D721Med (cell line): Measurements from ENCODE around the gene SCN4A.

Source experiments
- DNase-seq: peaks from one replicate; pipeline ENCODE4 v3.0.0; 2011; ENCODE audit warnings: low spot score; ENCODE audit not compliant: insufficient read length
- FAIRE-seq: peaks from 2 replicates; lab custom pipeline; 2011; peaks lifted over from hg19 to GRCh38; lab: Jason Lieb, UNC
- TF ChIP-seq, protein P1 (sequence below): IDR thresholded peaks from 2 replicates; pipeline ENCODE4 v1.5.1; 2012; ENCODE audit warnings: mild to moderate bottlenecking, control low read depth; ENCODE audit not compliant: insufficient read depth; ENCODE audit errors: missing control alignments

The SCN4A gene

DNA sequence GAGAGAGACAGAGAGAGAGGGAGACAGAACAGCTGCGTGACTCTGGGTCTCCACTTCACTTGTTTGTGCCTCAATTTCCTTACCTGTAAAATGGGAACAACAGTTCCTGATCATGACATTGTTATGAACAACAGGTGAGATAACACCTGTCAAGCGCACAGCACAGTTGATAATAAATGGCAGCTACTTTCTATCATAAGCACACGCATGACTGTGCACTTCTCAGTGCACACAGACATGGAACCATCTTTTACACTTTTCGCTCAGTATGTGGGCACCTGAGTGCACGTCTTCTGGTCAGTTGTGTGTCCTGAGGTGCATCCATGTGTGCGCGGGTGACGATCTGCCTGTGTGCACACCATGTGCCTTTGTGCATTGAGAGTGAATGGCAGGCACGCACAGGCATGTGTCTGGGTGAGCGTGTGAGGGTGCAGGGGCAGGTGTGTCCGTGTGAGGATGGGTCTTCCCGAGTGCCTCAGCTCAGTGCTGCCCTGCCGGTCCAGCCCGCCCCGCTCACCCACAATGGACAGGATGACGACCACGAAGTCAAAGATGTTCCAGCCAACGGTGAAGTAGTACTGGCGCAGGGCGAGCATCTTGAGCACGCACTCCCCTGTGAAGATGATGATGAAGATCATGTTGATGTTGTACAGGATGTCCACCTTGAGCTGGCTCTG is 30.3 kb downstream of the SCN4A start:
- FAIRE-seq (no peak), DNase-seq (no peak)
- TF ChIP-seq, protein P1, sequence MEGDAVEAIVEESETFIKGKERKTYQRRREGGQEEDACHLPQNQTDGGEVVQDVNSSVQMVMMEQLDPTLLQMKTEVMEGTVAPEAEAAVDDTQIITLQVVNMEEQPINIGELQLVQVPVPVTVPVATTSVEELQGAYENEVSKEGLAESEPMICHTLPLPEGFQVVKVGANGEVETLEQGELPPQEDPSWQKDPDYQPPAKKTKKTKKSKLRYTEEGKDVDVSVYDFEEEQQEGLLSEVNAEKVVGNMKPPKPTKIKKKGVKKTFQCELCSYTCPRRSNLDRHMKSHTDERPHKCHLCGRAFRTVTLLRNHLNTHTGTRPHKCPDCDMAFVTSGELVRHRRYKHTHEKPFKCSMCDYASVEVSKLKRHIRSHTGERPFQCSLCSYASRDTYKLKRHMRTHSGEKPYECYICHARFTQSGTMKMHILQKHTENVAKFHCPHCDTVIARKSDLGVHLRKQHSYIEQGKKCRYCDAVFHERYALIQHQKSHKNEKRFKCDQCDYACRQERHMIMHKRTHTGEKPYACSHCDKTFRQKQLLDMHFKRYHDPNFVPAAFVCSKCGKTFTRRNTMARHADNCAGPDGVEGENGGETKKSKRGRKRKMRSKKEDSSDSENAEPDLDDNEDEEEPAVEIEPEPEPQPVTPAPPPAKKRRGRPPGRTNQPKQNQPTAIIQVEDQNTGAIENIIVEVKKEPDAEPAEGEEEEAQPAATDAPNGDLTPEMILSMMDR = no peak

DNA sequence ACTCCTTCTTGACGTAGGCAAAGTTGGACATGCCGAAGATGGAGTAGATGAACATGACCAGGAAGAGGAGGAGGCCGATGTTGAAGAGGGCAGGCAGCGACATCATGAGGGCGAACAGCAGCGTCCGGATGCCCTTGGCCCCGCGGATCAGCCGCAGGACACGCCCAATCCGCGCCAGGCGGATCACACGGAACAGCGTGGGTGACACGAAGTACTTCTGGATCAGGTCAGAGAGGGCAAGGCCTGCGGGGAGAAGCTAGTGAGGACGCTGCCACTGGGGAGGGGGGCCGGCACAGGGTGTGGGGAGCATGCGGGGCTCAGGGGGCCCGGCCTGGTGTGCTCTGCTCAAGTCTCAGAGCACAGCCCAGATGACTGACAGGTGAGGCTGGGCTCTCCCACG is 31.0 kb downstream of the SCN4A start:
- TF ChIP-seq, protein P1 = no peak
- FAIRE-seq (no peak), DNase-seq (no peak)

DNA sequence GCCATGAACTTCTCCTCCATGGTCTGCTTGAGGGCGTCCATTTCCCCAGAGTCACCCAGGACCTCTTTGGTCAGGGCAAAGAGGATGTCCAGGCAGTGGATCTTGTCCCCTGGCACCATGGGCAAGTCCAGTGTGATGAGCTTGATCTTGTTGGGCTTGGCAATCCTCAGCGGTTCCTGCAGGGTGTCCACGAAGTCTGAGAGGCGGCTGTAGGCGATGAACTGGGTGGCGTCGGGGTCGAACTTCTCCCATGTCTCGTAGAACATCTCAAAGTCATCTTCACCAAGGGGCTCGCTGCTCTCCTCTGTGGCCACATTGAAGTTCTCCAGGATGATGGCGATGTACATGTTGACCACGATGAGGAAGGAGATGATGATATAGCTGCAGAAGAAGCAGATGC is 31.6 kb downstream of the SCN4A start:
- TF ChIP-seq, protein P1 = no peak
- DNase-seq (no peak), FAIRE-seq (no peak)

DNA sequence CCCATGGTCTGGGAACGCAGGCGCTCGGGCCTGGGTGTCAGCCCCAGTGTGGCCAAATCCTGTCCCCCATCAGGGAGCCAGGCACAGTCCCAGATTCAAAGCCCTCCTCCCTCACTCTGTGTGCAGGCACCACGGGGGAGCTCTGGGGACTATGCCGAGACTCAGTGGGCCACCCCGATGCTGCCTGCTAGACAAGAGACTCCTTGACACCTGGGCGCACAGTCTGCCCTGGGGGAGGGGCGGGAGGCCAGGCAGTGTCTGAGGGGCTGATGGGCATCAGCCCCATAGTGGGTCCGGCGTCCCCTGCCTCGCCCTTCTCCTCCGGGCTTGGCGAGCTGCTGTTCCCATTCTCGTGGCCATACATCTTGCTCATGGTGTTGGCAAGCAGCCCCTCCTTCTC is 32.1 kb downstream of the SCN4A start:
- no peak for FAIRE-seq
- no peak for DNase-seq
- TF ChIP-seq, protein P1 = no peak

DNA sequence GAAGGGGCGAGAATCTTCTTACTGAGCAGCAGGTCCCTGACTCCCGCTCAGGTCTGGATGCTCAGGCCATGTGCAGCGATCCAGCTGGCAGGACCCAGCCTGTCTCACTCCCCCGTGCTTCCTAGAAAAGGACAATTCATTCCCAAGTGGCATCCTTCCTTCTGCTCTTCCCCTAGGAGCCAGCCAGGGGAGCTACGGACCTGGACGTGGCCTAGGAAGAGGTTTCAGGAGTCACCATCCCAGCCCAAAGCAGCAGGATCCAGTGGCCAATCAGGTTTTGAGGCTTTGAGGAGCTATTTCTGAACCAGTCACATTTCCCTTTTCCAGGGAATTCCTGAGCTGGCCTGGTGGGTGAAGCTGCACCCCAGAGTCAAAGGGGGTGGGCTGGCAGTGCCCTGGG is 32.8 kb downstream of the SCN4A start:
- FAIRE-seq (no peak), DNase-seq (no peak)
- TF ChIP-seq, protein P1 = no peak

DNA sequence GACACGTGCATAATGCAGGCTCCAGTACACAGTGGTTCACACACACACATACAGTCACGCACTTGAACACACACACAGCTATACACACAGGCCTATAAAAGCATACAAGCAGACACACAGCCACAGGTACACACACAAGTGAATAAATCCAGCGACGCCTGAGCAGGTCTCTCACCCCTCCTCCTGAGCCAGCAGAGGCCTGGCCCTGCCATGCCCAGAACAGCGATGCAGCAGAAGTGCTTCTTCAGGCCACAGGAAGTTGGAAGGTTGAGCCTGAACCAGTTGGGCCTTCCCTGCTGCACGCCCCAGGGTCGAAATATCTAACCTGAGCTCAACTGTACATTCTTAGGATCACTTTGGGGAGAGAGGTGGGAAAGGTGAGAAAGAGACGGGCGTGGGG is 33.3 kb downstream of the SCN4A start:
- TF ChIP-seq, protein P1 = no peak
- FAIRE-seq (no peak), DNase-seq (no peak)

DNA sequence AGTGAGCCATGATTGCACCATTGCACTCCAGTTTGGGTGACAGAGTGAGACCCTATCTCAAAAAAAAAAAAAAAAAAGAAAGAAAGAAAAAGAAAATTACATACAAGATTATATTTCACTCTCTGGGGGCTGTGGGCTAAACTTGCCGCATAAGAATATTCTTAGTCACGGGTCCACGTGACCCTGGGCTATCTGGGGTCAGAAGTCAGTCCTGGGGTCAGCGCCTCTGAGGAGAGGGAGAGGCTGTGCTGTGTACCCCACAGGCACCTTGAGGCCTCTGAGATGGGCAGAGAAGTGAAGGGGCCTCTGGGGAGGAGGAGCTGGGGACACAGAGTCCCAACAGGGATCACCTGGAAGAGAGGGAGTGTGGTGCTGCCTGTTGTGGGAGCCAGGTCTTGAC is 34.8 kb downstream of the SCN4A start:
- FAIRE-seq (no peak), DNase-seq (no peak)
- TF ChIP-seq, protein P1 = no peak
